ENCODE data around the gene ADGRD2. TPM values are rescaled to one million over a fixed set of nuclear protein-coding genes. Genes with fewer than 3 reads are reported as not detected.

Gene ADGRD2
- total RNA-seq, 1 experiment from 2014 or later: 1.5 TPM

GRCh38 chr9:124462739-124463138 is 12.5 kb downstream of the ADGRD2 start:
- Histone ChIP-seq H3K56ac (ENCODE audit: insufficient read length, low read depth, low read length) (no peak overlapping the region), H4K91ac (ENCODE audit: insufficient read length, low read depth, low read length) (no peak overlapping the region), H3K27me3 (ENCODE audit: insufficient read depth, low read length) (no peaks in the 10 kb centered on the region), H4K8ac (replicated peaks; ENCODE audit: insufficient read length, low read depth, low read length) (no peak overlapping the region), H2AFZ (ENCODE audit: low read length) (no peak overlapping the region), H3T11ph (ENCODE audit: low read length) (no peak overlapping the region), H3K9me3 (ENCODE audit: control insufficient read depth, low read depth, low read length) (no peaks in the 10 kb centered on the region), H4K5ac (ENCODE audit: insufficient read length, low read depth, low read length) (no peak overlapping the region), H3K4ac (ENCODE audit: low read depth, low read length) (no peak overlapping the region), H2BK15ac (ENCODE audit: low read depth, low read length) (no peak overlapping the region), H3K79me1 (ENCODE audit: insufficient read depth, low read depth, low read length, poor library complexity, severe bottlenecking) (no peaks in the 10 kb centered on the region), H2BK120ac (ENCODE audit: low read depth, low read length, poor library complexity, severe bottlenecking) (no peak overlapping the region), H2BK12ac (ENCODE audit: insufficient read length, low read depth, low read length) (no peak overlapping the region), H3K14ac (ENCODE audit: insufficient read depth, low read length) (no peak overlapping the region), H3K4me1 (ENCODE audit: insufficient read depth, low read length) (no peaks in the 10 kb centered on the region), H3K79me2 (ENCODE audit: insufficient read depth, low read length) (no peaks in the 10 kb centered on the region), H3K23ac (ENCODE audit: insufficient read length, low read depth, low read length) (no peak overlapping the region), H2BK20ac (ENCODE audit: low read depth, low read length, poor library complexity, severe bottlenecking) (no peak overlapping the region), H3K9ac (ENCODE audit: extremely low read depth, insufficient read length, low read length) (no peak overlapping the region), H3K18ac (ENCODE audit: insufficient read length, low read depth, low read length) (no peak overlapping the region), H2AK5ac (ENCODE audit: insufficient read length, low read length) (no peak overlapping the region), H2BK5ac (ENCODE audit: insufficient read length, low read length) (no peak overlapping the region), H3K4me2 (ENCODE audit: insufficient read depth, insufficient read length, low read length) (no peak overlapping the region), H4K20me1 (ENCODE audit: control insufficient read depth, insufficient read depth, insufficient read length) (no peaks in the 10 kb centered on the region), H3K27ac (ENCODE audit: insufficient read length, low read depth, low read length) (no peak overlapping the region), H3K23me2 (ENCODE audit: insufficient read length, low read depth, low read length, poor library complexity, severe bottlenecking) (no peaks in the 10 kb centered on the region)
- Mint-ChIP-seq H3K27me3 (ENCODE audit: low read depth) (peaks cover 8% of the 10 kb centered on the region), H3K4me1 (no peaks in the 10 kb centered on the region), H3K27ac (no peak overlapping the region), H3K36me3 (ENCODE audit: insufficient read depth in 1 of 3, low read depth in 3 of 3) (no peaks in the 10 kb centered on the region), H3K9me3 (no peaks in the 10 kb centered on the region), H3K4me3 (no peak overlapping the region)
- TF ChIP-seq, protein P1, sequence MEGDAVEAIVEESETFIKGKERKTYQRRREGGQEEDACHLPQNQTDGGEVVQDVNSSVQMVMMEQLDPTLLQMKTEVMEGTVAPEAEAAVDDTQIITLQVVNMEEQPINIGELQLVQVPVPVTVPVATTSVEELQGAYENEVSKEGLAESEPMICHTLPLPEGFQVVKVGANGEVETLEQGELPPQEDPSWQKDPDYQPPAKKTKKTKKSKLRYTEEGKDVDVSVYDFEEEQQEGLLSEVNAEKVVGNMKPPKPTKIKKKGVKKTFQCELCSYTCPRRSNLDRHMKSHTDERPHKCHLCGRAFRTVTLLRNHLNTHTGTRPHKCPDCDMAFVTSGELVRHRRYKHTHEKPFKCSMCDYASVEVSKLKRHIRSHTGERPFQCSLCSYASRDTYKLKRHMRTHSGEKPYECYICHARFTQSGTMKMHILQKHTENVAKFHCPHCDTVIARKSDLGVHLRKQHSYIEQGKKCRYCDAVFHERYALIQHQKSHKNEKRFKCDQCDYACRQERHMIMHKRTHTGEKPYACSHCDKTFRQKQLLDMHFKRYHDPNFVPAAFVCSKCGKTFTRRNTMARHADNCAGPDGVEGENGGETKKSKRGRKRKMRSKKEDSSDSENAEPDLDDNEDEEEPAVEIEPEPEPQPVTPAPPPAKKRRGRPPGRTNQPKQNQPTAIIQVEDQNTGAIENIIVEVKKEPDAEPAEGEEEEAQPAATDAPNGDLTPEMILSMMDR (conservative IDR thresholded peaks at IDR 0.05): no peak
- DNase-seq: no peak
- WGBS (ENCODE audit: extremely low coverage, insufficient read length, low lambda C conversion rate): no CpG with 5 or more reads among the region's 1 CpG

Data from H9 (cell line).